ENCODE measurements around the gene C2CD4C. TPM values are rescaled to one million over a fixed set of nuclear protein-coding genes. Genes with fewer than 3 reads are reported as not detected.
"Not testable (repeated sequence)": the region's sequence is repeated elsewhere in the genome, so short reads cannot be mapped to it uniquely, and the experiment has no call there.

C2CD4C gene
- total RNA-seq, 1 experiment from 2014 or later: 0.12 TPM

GRCh38 chr19:362154-362553, 46.8 kb downstream of the C2CD4C start:
- no peak overlapping the region for H3K4me3 Mint-ChIP-seq (ENCODE audit: low read depth, unreplicated experiment)

GRCh38 chr19:359653-359925, 49.4 kb downstream of the C2CD4C start:
- intact Hi-C loops (cut with micrococcal nuclease; ENCODE audit: unreplicated experiment): no loop called here
- TF ChIP-seq CTCF (IDR thresholded peaks at IDR 0.05; ENCODE audit: unreplicated experiment): no peak
- Mint-ChIP-seq H3K27ac (ENCODE audit: unreplicated experiment) (no peak overlapping the region), H3K4me3 (ENCODE audit: low read depth, unreplicated experiment) (no peak overlapping the region), H3K27me3 (ENCODE audit: unreplicated experiment) (no peaks in the 10 kb centered on the region), H3K4me1 (ENCODE audit: low read depth, unreplicated experiment) (no peaks in the 10 kb centered on the region), H3K9me3 (ENCODE audit: low read depth, unreplicated experiment) (no peaks in the 10 kb centered on the region), H3K36me3 (ENCODE audit: insufficient read depth, unreplicated experiment) (no peaks in the 10 kb centered on the region)
- BruUV-seq (replicated peaks): no TSS peak
- DNase-seq: no peak
- CTCF ChIA-PET: no interaction called here

More at GRCh38 chr19:362154-362553, 46.8 kb downstream of the C2CD4C start:
- H3K4me1 Mint-ChIP-seq (ENCODE audit: low read depth, unreplicated experiment): no peaks in the 10 kb centered on the region
- H3K27me3 Mint-ChIP-seq (ENCODE audit: unreplicated experiment): peaks cover 25% of the 10 kb centered on the region
- no peaks in the 10 kb centered on the region for H3K36me3 Mint-ChIP-seq (ENCODE audit: insufficient read depth, unreplicated experiment)
- intact Hi-C loops (cut with micrococcal nuclease; ENCODE audit: unreplicated experiment): no loop called here
- H3K27ac Mint-ChIP-seq (ENCODE audit: unreplicated experiment): no peak overlapping the region
- CTCF ChIA-PET: interaction anchor here (0.6 kb wide), 1 partner anchor 9 kb away, joined by 4 read pairs; no protein-coding TSS in a partner anchor
- no peaks in the 10 kb centered on the region for H3K9me3 Mint-ChIP-seq (ENCODE audit: low read depth, unreplicated experiment)
- TF ChIP-seq CTCF (IDR thresholded peaks at IDR 0.05; ENCODE audit: unreplicated experiment): no peak
- BruUV-seq (replicated peaks): no TSS peak
- DNase-seq: no peak

GRCh38 chr19:355536-355935, 53.4 kb downstream of the C2CD4C start:
- H3K9me3 Mint-ChIP-seq (ENCODE audit: low read depth, unreplicated experiment); H3K4me1 Mint-ChIP-seq (ENCODE audit: low read depth, unreplicated experiment); CTCF ChIA-PET; DNase-seq; H3K4me3 Mint-ChIP-seq (ENCODE audit: low read depth, unreplicated experiment); BruUV-seq (replicated peaks); H3K36me3 Mint-ChIP-seq (ENCODE audit: insufficient read depth, unreplicated experiment); H3K27ac Mint-ChIP-seq (ENCODE audit: unreplicated experiment); H3K27me3 Mint-ChIP-seq (ENCODE audit: unreplicated experiment); intact Hi-C loops (cut with micrococcal nuclease; ENCODE audit: unreplicated experiment): not testable (repeated sequence)

Other genes with a start within 250 kb of the C2CD4C start
- 113 and 126 TPM in 2 replicates for gene PLPP2, start 117.7 kb downstream of the C2CD4C start, total RNA-seq (2022)
- 22.8 and 28.4 TPM in 2 replicates for gene MIER2, start 64.4 kb downstream of the C2CD4C start, total RNA-seq (2022)
- 8.3 and 8.4 TPM in 2 replicates for gene SHC2, start 51.9 kb upstream of the C2CD4C start, total RNA-seq (2022)
- gene MADCAM1, start 87.3 kb upstream of the C2CD4C start, total RNA-seq (2022): 0.34 and 0.47 TPM in 2 replicates
- gene TPGS1, start 98.3 kb upstream of the C2CD4C start, total RNA-seq (2022): 8.6 and 9.0 TPM in 2 replicates
- gene CDC34, start 122.6 kb upstream of the C2CD4C start, total RNA-seq (2022): 46.1 and 50.6 TPM in 2 replicates
- gene GZMM, start 134.9 kb upstream of the C2CD4C start, total RNA-seq (2022): 0.42 TPM in 1 of 2 replicates, not detected in the other
- gene BSG, start 163.4 kb upstream of the C2CD4C start, total RNA-seq (2022): 354 and 394 TPM in 2 replicates
- 0.09 and 0.32 TPM in 2 replicates for gene HCN2, start 180.7 kb upstream of the C2CD4C start, total RNA-seq (2022)
- gene POLRMT, start 224.4 kb upstream of the C2CD4C start, total RNA-seq (2022): 51.4 and 57.5 TPM in 2 replicates
- 0.24 and 0.39 TPM in 2 replicates for gene FGF22, start 230.7 kb upstream of the C2CD4C start, total RNA-seq (2022)

Data from Calu3 (cell line).